CD14-positive monocyte (primary cell): ENCODE data around the gene SMC5. TPM values are rescaled to one million over a fixed set of nuclear protein-coding genes. Genes with fewer than 3 reads are reported as not detected.

Source experiments
- DNase-seq, 3 donors: peaks; one replicate each; pipeline ENCODE4 v3.0.0-alpha.2; 2011 to 2022
- H2AFZ ChIP-seq: 2 replicates; pipeline ENCODE4 v1.6.0; 2012; ENCODE audit warnings: mild to moderate bottlenecking, low read depth, low read length, inconsistent platforms; ENCODE audit not compliant: insufficient read depth, poor library complexity, severe bottlenecking
- H3K27ac ChIP-seq, 2 donors: 1 replicate in 1 of 2; 2 replicates in 1 of 2; pipeline ENCODE4 v1.5.1; 2012 to 2013; ENCODE audit warnings: low read length in 2 of 2, control low read depth in 1 of 2, inconsistent platforms in 1 of 2, low read depth in 1 of 2, mild to moderate bottlenecking in 1 of 2
- H3K27me3 ChIP-seq, 2 donors: one replicate each; pipeline versions ENCODE4 v1.6.0 to v1.6.1; 2011 to 2013; ENCODE audit warnings: low read length in 2 of 2; ENCODE audit not compliant: control insufficient read depth in 2 of 2, insufficient read depth in 2 of 2
- H3K36me3 ChIP-seq, 2 donors: replicated peaks in 1 of 2; 1 replicate in 1 of 2; 2 replicates in 1 of 2; pipeline versions ENCODE4 v1.5.1 to v1.6.1; 2012 to 2013; ENCODE audit warnings: low read length in 2 of 2, control low read depth in 1 of 2, inconsistent platforms in 1 of 2, mild to moderate bottlenecking in 1 of 2; ENCODE audit not compliant: insufficient read depth in 2 of 2, control insufficient read depth in 1 of 2
- H3K4me1 ChIP-seq, 2 donors: 1 replicate in 1 of 2; 2 replicates in 1 of 2; pipeline versions ENCODE4 v1.5.1 to v1.6.1; 2012 to 2013; ENCODE audit warnings: low read length in 2 of 2, control low read depth in 1 of 2, inconsistent platforms in 1 of 2, mild to moderate bottlenecking in 1 of 2, moderate library complexity in 1 of 2; ENCODE audit not compliant: insufficient read depth in 2 of 2, control insufficient read depth in 1 of 2
- H3K4me2 ChIP-seq: replicated peaks from 2 replicates; pipeline ENCODE3; 2012; ENCODE audit warnings: low read length, moderate library complexity, mild to moderate bottlenecking; ENCODE audit not compliant: poor library complexity, severe bottlenecking; ENCODE audit errors: extremely low read depth
- H3K4me3 ChIP-seq, 3 experiments: fragments of 200-600 bp in 1 of 3; sonication (generic) in 1 of 3; replicated peaks in 1 of 3; 1 replicate in 2 of 3; 2 replicates in 1 of 3; pipeline ENCODE4 v1.5.1; 2011 to 2013; ENCODE audit warnings: low read length in 3 of 3, mild to moderate bottlenecking in 3 of 3, control low read depth in 2 of 3, low read depth in 2 of 3, inconsistent platforms in 1 of 3, moderate library complexity in 1 of 3
- H3K79me2 ChIP-seq: 2 replicates; pipeline ENCODE4 v1.6.0; 2012; ENCODE audit warnings: mild to moderate bottlenecking, control low read depth, inconsistent platforms, low read length, moderate library complexity; ENCODE audit not compliant: insufficient read depth
- H3K9ac ChIP-seq: 2 replicates; pipeline ENCODE4 v1.6.0; 2017; ENCODE audit warnings: low read length, mild to moderate bottlenecking; ENCODE audit not compliant: insufficient read depth, poor library complexity, severe bottlenecking
- H3K9me3 ChIP-seq, 2 donors: replicated peaks in 1 of 2; 1 replicate in 1 of 2; 2 replicates in 1 of 2; pipeline versions ENCODE4 v1.5.1 to v1.6.1; 2012 to 2013; ENCODE audit warnings: low read length in 2 of 2, control low read depth in 1 of 2; ENCODE audit not compliant: control insufficient read depth in 1 of 2, insufficient read depth in 1 of 2
- H4K20me1 ChIP-seq: 2 replicates; pipeline ENCODE4 v1.6.0; 2012; ENCODE audit warnings: mild to moderate bottlenecking, low read length, control low read depth, moderate library complexity; ENCODE audit not compliant: insufficient read depth
- H3K27ac Mint-ChIP-seq, 7 donors: one replicate each; pipeline ENCODE4 v1.8.0; 2020; ENCODE audit warnings: mild to moderate bottlenecking in 7 of 7, mixed read lengths in 7 of 7, moderate library complexity in 6 of 7, inconsistent platforms in 2 of 7
- H3K27me3 Mint-ChIP-seq, 3 donors: one replicate each; pipeline ENCODE4 v1.8.0; 2021 to 2022; ENCODE audit warnings: low read depth in 3 of 3, mild to moderate bottlenecking in 3 of 3, mixed read lengths in 3 of 3, moderate library complexity in 3 of 3, inconsistent platforms in 1 of 3
- H3K36me3 Mint-ChIP-seq, 2 donors: one replicate each; pipeline ENCODE4 v1.8.0; 2020; ENCODE audit warnings: mixed read lengths in 2 of 2, inconsistent platforms in 1 of 2, mild to moderate bottlenecking in 1 of 2
- H3K4me1 Mint-ChIP-seq: one replicate; pipeline ENCODE4 v1.8.0; 2020; ENCODE audit warnings: mild to moderate bottlenecking, mixed read lengths
- H3K4me3 Mint-ChIP-seq, 2 donors: one replicate each; pipeline ENCODE4 v1.8.0; 2020; ENCODE audit warnings: mild to moderate bottlenecking in 2 of 2, mixed read lengths in 2 of 2, moderate library complexity in 1 of 2
- H3K9me3 Mint-ChIP-seq, 7 donors: one replicate each; pipeline ENCODE4 v1.8.0; 2020 to 2022; ENCODE audit warnings: mixed read lengths in 7 of 7, mild to moderate bottlenecking in 6 of 7, moderate library complexity in 6 of 7, inconsistent platforms in 2 of 7
- CTCF ChIP-seq: fragments of 200-600 bp; IDR thresholded peaks from one replicate; pipeline ENCODE4 v1.8.0; 2022; ENCODE audit warnings: antibody characterized with exemption, mild to moderate bottlenecking
- WGBS: methylation state at CpG from one replicate; pipeline ENCODE4 v1.1.5; 2013; ENCODE audit warnings: missing lambda C conversion rate; ENCODE audit not compliant: insufficient coverage; 5-methylcytosine and 5-hydroxymethylcytosine counted together
- intact Hi-C, 2 donors: fragments of 100-400 bp; cut with micrococcal nuclease; formaldehyde crosslinking; loops; one replicate each; pipeline versions ENCODE4 v1.15.0 to v1.15.1; 2023
- polyA plus RNA-seq, 3 donors: library from polyadenylated mRNA; depleted of rRNA in 1 of 3; unstranded in 2 of 3; stranded (reverse) in 1 of 3; fragments of 300-500 nt in 2 of 3; fragments of >200 nt in 1 of 3; fragmentation: Illumina TruSeq in 2 of 3; gene quantifications; 1 replicate in 2 of 3; 2 replicates in 1 of 3; pipeline ENCODE4 v1.2.3, GENCODE V29; 2012 to 2021
- small RNA-seq: library from RNA; depleted of rRNA; stranded (forward); fragments of <200 nt; gene quantifications from one replicate; pipeline ENCODE3, GENCODE V24; 2012; ENCODE audit warnings: low read depth; ENCODE audit not compliant: insufficient read length

SMC5 gene
- polyA plus RNA-seq, 3 donors: 4.9 to 13.6 (median 5.1) TPM

DNA sequence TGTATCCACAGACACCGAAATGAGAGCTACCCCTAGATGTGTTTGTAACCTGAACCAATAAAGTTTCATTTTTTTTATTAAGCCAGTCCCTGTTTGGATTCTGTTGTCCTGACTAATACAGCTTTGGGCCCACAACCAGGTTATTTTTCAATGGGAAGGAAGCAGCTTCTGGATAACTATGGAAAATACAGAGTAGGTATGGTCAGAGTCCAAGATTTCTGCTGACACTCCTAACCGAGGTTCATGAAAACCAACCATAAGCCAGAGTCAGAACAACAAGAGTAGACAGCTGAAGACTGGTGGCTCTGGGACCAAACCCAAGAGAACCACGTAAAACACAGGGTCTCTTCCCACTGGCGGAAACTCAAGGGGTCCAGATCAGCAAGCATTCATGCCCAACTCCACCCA is 144.8 kb downstream of the SMC5 start:
- Mint-ChIP-seq H3K4me1 (peaks cover 48% of the 10 kb centered on the region), H3K36me3 (peaks cover 0 to 4% of the 10 kb centered on the region in 2 donors), H3K9me3 (no peaks in the 10 kb centered on the region), H3K27ac (no peak overlapping the region), H3K4me3 (no peak overlapping the region), H3K27me3 (peaks cover 0 to 2% (median 0%) of the 10 kb centered on the region in 3 donors)
- H3K9ac ChIP-seq: no peak overlapping the region
- 92% methylated on average over 2 of the region's 4 CpGs for WGBS
- H3K4me2 ChIP-seq: no peak overlapping the region
- DNase-seq: no peak
- no peaks in the 10 kb centered on the region for H3K27me3 ChIP-seq
- no peaks in the 10 kb centered on the region for H3K9me3 ChIP-seq
- peaks cover 33% of the 10 kb centered on the region for H4K20me1 ChIP-seq
- H3K79me2 ChIP-seq: peaks cover 78% of the 10 kb centered on the region
- H2AFZ ChIP-seq: no peak overlapping the region
- no peak for TF ChIP-seq CTCF
- intact Hi-C loops: loop anchor here in 1 of 2 donors (5.0 to 10.0 kb wide), 2 partner anchors 34 to 59 kb away; no protein-coding TSS in a partner anchor
- no peaks in the 10 kb centered on the region for H3K36me3 ChIP-seq
- H3K27ac ChIP-seq: no peak overlapping the region
- H3K4me1 ChIP-seq: peaks cover 30 to 31% of the 10 kb centered on the region in 2 donors
- H3K4me3 ChIP-seq: no peak overlapping the region

DNA sequence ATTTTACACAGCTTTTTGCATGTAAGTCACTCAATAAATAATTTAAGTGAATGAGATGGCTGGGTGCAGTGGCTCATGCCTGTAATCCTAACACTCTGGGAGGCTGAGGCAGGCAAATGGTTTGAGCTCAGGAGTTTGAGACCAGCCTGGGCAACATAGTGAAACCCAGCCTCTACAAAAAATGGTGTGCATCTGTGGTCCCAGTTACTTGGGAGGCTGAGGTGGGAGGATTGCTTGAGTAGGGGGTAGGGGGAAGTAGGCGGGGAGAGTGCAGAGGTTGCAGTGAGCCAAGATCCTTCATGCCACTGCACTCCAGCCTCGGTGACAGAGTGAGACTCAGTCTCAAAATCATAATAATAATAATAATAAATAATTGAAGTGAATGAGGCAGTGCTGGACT is 145.5 kb downstream of the SMC5 start:
- peaks cover 0 to 4% of the 10 kb centered on the region in 2 donors for H3K36me3 Mint-ChIP-seq
- peaks cover 81% of the 10 kb centered on the region for H3K79me2 ChIP-seq
- peaks cover 24 to 25% of the 10 kb centered on the region in 2 donors for H3K4me1 ChIP-seq
- intact Hi-C loops: loop anchor here in 1 of 2 donors (5.0 to 10.0 kb wide), 2 partner anchors 33 to 59 kb away; no protein-coding TSS in a partner anchor
- no peak overlapping the region for H3K27ac ChIP-seq
- no peaks in the 10 kb centered on the region for H3K36me3 ChIP-seq
- H3K27me3 Mint-ChIP-seq: peaks cover 0 to 2% (median 0%) of the 10 kb centered on the region in 3 donors
- no peak overlapping the region for H3K9ac ChIP-seq
- no peak overlapping the region for H3K4me3 Mint-ChIP-seq
- peak overlapping the region in 1 of 7 donors; percentile 36 for H3K27ac Mint-ChIP-seq
- WGBS: no CpG with 5 or more reads among the region's 2 CpGs
- TF ChIP-seq CTCF: no peak
- no peaks in the 10 kb centered on the region for H3K9me3 ChIP-seq
- DNase-seq: no peak
- no peak overlapping the region for H3K4me2 ChIP-seq
- H3K27me3 ChIP-seq: no peaks in the 10 kb centered on the region
- peaks cover 41% of the 10 kb centered on the region for H3K4me1 Mint-ChIP-seq
- H3K9me3 Mint-ChIP-seq: no peaks in the 10 kb centered on the region
- H4K20me1 ChIP-seq: peaks cover 34% of the 10 kb centered on the region
- H2AFZ ChIP-seq: no peak overlapping the region
- H3K4me3 ChIP-seq: no peak overlapping the region

Small RNA genes lying within 50 kb of the gene (small RNA-seq; reads per million reads assigned to genes)
- not detected for gene RF00019

Other genes with a start within 250 kb of the SMC5 start
- gene MAMDC2, start 215.1 kb upstream of the SMC5 start, polyA plus RNA-seq: under 1 TPM in 2 of 3 donors, not detected in 1; 0.05 to 0.09 TPM
- 10 to 100 TPM in 1 of 3 donors, under 1 TPM in 2; 0.18 to 26.1 (median 0.72) TPM for gene KLF9, start 155.7 kb downstream of the SMC5 start, polyA plus RNA-seq